HK-2 (cell line): ENCODE data around the gene SLC9A9.

Source experiments
- DNase-seq: peaks from one replicate; pipeline ENCODE4 v3.0.0-alpha.2; 2018; ENCODE audit not compliant: unreplicated experiment

Gene SLC9A9

DNA sequence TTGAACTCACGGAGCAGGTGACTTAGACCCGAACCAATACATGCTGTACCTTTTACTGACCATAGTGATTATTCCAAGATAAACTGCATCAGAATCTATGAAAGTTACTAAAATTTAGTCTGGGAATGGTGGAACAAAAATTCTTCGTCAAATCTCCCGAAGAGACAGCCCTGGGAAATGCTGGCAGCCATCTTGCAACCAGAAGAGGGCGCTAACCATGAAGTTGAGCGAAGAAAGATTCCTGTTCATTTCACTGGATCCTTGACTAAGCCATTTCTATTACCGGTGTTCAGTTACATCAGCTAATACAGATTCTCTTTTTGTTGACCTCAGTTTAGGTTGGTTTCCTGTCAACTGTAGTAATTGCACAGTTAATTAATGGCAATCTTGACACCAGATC is 199.6 kb downstream of the SLC9A9 start:
- no peak for DNase-seq

DNA sequence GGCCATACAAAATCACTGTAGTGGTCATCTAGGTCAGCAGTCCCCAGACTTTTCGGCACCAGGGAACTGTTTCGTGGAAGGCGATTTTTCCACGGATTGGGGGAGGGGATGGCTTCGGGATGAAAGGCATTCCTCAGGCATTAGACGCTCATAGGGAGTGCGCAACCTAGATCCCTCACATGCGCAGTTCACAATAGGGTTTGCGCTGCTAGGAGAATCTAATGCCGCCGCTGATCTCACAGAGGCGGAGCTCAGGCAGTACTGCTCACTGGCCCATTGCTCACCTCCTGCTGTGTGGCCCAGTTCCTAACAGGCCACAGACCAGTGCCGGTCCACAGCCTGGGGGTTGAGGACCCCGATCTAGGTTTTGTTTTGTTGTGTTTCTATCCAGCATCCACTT is 200.1 kb downstream of the SLC9A9 start:
- no peak for DNase-seq

GRCh38 chr3:143644370-143645089 is 203.7 kb downstream of the SLC9A9 start:
- DNase-seq, result peak; percentile 47

GRCh38 chr3:143643905-143644304 is 204.4 kb downstream of the SLC9A9 start:
- no peak for DNase-seq

- no peak for DNase-seq
Measured at GRCh38 chr3:143640774-143641173, 207.5 kb downstream of the SLC9A9 start.

DNA sequence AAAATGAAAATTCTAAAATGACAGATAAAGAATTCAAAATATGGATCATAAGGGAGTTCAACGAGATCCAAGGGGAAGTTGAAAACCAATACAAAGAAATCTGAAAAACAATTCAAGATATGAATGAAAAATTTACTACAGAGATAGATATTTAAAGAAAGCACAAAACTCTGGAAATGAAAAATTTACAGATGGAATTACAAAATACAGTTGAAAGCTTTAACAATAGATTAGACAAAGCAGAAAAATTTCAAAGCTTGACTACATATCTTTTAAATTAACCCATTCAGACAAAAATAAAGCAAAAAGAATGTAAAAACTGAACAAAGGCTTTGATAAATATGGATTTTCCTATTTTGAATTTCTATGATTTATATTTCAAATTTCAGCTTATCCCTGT is 211.1 kb downstream of the SLC9A9 start:
- no peak for DNase-seq

GRCh38 chr3:143634991-143635390 is 213.3 kb downstream of the SLC9A9 start:
- DNase-seq, result no peak

DNA sequence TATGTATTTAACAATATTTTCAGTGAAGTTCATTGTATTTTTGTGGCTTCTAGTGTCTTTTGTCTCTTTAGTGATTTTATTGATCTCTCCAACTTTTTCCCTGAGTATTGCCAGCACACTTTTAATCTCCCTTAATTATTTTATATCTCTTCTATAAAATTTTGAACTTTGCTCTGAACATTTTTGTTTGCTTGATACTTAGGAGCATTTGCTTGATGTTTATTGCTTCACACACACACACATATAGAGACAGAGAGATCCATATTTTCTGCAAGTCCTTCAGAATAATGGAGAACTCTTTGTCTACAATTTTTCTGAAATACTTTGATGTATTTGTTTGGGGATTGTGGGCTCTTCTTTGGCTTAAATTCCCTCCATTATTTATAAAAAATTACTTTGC is 213.8 kb downstream of the SLC9A9 start:
- DNase-seq, result no peak

DNA sequence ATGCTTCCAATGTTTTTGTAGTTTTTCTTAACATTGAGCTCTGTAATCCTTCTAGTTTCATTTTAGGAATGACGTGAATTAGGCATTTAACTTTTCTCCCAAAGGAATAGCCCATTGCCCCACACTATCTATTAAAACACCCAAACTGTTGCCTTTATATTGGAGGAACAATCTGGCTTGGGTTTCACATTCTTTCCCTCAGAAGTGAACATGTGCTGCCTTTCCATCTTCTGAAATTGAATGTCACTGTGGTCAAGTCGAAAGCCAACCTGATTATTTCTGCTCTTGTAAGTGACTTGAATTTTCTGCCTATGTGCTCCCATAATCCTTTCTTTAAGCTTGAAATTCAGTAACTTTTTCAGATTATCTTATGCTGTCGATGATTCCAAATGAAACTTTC is 214.5 kb downstream of the SLC9A9 start:
- no peak for DNase-seq

- DNase-seq, result no peak
Measured at GRCh38 chr3:143629726-143630125, 218.5 kb downstream of the SLC9A9 start.

GRCh38 chr3:143628971-143629370 is 219.3 kb downstream of the SLC9A9 start:
- no peak for DNase-seq

DNA sequence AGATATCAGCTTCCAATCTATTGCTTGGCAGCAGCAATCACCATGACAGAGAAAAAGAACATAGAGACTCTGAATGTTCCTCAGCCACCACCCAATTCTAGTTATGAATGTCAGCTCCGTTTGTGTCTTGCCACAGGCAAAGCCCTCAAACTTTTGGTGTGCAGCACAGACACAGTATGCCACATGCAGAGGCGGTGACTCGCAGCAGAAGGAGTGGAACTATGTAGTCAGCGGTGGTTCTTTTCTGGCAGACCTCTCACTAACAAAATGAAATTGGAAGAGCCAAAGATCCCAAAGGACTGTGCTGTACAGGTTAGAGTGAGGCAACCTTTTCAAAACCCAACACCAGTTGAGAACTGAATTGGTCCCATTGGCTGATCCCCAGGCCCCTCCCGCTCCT is 220.9 kb downstream of the SLC9A9 start:
- DNase-seq, result no peak

DNA sequence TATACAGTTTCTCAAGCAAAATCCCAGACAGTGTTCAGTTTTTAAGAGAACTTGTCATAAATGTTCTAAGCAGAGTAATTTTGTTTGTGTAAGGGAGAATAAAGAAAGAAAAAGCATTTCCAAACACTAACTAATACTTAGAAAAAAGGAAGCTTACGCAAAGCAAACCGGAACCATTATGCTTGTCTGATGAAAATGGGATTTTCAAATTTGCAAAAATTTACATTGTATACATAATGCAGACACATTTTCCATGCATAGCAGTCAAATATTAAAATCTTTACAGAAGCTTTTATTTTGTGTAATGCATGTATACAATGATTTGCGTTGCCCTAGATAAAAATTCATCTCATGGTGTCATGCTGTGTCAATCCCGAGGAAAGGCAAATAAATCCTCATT is 229.0 kb downstream of the SLC9A9 start:
- no peak for DNase-seq

- DNase-seq, result no peak
Measured at GRCh38 chr3:143617050-143617449, 231.2 kb downstream of the SLC9A9 start.

GRCh38 chr3:143613226-143613625 is 235.0 kb downstream of the SLC9A9 start:
- no peak for DNase-seq

- DNase-seq, result no peak
Measured at GRCh38 chr3:143612541-143612940, 235.7 kb downstream of the SLC9A9 start.

- no peak for DNase-seq
Measured at GRCh38 chr3:143608966-143609365, 239.3 kb downstream of the SLC9A9 start.

- DNase-seq, result no peak
Measured at GRCh38 chr3:143605233-143605950, 242.9 kb downstream of the SLC9A9 start.

DNA sequence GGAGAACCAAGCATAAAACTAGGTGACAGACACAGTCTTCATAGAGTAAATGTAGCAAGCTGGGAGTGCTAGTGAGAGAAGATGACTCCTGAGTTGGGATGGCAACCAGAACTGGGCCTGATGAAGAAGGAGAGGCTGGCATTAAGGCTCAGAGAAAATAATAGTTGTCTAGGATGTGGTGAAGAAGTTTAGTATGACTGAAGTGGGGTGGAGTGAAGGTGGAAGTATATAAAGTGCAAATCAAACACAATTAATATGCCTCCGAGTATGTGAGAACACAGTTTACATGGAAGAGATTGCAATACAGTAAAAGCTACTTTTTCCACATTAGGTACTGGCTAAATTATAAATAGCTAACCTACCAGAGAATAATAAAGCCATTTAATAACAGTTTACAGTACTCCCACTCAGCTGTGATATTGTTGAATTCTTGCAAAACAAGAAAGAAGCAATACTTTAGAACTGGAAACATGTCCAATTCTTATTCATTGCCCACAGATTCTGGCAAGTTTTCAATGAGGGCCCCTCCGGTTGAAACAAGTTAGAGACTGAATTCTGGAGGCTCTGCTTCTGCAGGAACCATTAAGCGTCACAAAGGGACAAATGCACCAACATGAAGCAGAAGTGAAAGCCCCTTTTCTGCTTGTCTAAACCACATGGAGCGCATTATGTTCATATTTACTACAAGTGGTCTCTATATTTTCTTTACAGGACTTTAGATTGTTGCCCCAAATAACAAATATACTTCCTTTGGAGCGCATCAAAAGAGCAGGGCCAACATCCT is 243.7 kb downstream of the SLC9A9 start:
- DNase-seq, result no peak

GRCh38 chr3:143603774-143604173 is 244.5 kb downstream of the SLC9A9 start:
- DNase-seq, result no peak

- no peak for DNase-seq
Measured at GRCh38 chr3:143601723-143602484, 246.4 kb downstream of the SLC9A9 start.
